Colon (tissue), 2 donors: Measurements from ENCODE around the gene IQCK.
"Not testable (repeated sequence)": the region's sequence is repeated elsewhere in the genome, so short reads cannot be mapped to it uniquely, and the experiment has no call there.

Experiments used
- FAIRE-seq: peaks from 2 replicates; lab custom pipeline; 2012; peaks lifted over from hg19 to GRCh38; lab: Jason Lieb, UNC
- donor health status: control.
- donor health status: control.

The IQCK gene

DNA sequence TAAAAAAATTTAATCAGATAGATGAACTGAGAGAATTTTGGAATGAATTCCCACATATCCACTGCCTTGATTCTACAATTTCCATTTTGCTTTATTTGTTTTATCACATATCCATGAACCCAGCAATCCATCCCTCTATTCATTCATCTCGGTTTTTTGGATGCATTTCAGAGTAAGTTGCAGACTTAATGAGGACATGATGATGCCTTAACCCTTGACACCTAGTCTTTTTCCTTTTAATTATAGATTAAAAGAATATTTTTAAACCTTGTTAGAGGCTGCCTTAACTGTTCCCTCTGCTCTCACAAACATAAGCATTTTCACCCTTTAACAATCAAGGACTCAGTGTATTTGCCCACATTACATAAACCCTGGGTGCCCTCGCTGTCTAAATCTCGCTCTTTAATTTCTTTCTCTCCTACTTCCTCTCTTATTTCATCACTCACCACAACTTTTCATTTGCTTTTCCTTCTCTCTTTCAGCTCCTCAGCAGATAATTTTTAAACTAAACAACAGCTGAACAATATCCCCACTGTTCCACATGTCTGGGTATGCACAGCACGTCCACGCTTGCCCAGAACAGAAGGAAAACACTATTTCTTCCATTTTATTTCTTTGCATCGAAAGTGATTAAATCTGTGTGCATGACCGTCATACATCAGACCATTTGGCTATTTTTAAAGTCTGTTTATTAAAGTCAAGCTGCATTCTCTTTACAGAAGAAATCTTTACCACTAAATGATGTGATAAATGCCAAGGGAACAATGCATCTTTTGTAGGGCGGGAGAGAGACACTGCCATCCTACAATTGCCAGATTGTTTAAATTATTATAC is 39.9 kb downstream of the IQCK start:
- no peak for FAIRE-seq

DNA sequence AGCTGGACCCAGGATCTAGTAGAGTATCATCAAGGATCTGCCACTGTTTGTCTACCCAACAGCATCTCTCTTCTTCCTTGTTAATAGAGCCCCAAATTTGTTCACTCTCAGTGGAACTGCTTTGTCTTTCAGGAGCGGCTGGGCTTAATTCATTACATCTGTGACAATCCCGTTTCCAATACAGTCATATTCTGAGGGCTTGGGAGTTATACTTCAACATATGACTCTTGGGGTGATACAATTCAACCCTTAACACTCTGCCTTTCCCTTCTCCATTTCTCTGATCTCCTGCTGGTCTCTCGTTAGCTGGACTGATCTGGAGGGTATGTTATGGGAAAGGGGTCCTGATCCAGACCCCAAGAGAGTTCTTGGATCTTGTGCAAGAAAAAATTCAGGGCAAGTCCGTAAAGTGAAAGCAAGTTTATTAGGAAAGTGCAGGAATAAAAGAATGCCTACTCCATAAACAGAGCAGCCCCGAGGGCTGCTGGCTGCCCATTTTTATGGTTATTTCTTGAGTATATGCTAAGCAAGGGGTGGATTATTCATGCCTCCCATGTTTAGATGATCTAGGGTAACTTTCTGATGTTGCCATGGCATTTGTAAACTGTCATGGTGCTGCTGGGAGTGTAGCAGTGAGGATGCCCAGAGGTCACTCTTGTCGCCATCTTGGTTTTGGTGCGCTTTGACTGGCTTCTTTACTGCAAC is 42.4 kb downstream of the IQCK start:
- FAIRE-seq = no peak

DNA sequence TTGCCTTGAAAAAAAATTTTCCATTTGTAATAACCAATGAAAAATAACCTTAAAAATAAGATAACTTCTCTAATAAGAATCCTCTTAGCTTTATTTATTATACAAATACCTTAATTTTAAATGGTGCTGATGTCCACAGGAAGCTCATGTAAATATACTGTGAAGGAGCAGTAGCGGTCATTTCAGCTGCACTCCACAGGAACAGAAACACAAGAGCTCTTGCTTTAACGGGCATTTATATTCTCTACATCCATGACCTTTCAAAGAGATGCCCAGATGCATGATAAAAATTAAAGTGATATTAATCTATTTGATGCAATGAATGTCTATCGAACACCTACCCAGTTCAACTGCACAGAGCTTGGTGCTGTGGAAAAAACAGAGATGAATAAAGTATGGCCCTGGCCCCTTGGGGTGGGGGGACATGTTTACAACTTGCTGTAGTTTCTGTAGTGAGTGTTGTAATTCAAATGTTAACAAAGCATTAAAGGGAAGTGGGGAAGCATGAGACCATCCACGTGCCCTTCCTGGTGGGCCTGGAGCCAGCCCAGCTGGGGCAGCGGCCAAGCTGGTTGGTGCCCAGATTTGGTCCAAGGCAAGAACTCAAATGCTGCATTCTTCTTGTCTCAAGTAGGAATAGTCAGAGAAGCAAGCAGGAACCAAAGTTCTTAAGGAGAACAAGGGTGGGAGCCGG is 47.9 kb downstream of the IQCK start:
- FAIRE-seq = no peak

DNA sequence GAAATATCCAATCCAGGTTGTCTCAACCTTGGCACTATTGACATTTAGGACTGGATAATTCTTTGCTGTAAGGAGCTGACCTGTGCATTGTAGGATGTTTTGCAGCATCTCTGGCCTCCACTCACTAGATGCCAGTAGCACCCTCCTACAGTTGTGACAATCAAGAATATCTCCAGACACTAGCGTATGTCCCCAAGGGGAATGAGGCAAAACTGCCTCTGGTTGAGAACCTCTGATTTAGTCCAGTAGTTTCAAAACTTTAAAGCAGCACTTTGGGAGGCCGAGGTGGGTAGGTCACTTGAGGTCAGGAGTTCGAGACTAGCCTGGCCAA is 48.4 kb downstream of the IQCK start:
- no peak for FAIRE-seq

DNA sequence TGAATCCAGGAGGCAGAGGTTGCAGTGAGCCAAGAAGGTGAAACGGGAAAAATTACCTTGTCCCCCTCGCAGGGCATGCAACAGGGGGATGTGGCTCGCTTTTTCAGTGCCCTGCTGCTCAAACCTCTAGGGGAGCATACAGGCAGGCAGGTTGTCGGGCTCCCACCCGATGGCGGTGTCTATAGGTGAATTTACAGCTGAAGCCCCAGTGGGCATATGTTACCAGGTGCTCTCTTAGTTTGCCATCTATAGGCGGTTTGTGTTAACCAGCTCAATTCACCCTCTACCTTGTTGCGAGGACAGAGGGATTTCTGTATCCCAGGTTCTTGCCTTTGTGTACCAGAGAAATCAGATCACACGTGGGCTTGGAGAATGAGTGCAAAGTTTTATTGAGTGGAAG is 48.9 kb downstream of the IQCK start:
- FAIRE-seq = no peak

DNA sequence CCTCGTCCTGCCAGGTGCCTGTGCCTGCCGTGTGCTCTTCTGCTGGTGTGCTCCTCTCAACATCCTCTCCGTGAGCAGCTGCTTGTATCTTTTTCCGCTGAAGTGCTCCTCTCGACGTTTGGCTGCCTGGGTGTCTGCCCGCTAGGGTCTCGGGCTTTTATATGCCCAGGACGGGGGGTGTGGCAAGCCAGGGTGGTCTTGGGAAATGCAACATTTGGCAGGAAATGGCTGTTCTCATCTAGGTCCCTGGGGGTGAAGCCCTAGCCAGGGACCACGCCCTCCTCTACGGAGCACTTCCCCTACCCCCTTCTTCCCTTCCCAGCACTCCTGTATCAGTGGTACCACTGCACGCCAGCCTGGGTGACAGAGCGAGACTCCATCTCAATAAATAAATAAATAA is 49.4 kb downstream of the IQCK start:
- no peak for FAIRE-seq

DNA sequence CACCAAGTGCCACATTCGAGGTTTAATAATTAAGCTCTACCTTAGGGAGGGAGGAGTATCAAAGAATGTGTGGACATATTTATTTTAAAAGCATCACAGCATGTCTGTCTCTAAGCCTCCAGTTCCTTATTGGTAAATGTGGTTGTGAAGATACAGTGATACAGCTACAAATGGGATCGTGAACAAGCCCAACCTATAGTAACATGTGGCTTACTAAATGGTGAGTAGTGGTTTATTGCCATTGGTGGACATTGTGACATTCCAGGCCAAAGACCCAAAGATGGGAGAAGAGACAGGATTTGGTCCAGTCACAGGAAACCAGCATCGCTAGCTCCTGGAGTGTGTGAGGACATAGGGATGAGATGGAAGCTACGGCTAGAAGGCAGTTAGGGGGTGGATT is 51.2 kb downstream of the IQCK start:
- no peak for FAIRE-seq

DNA sequence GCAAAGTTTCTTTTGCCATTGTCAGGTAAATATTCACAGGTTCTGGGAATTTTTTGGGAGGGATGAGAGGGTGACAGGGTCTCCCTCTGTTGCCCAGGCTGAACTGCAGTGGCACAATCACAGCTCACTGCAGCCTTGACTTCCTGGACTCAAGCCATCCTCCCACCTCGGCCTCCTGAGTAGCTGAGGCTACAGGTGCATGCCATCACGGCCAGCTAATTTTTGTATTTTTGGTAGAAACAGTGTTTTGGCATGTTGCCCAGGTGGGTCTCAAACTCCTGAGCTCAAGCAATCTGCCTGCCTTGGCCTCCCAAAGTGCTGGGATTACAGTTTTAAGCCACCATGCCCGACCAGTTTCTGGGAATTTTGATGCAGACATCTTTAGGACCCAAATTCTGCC is 53.0 kb downstream of the IQCK start:
- FAIRE-seq = no peak

DNA sequence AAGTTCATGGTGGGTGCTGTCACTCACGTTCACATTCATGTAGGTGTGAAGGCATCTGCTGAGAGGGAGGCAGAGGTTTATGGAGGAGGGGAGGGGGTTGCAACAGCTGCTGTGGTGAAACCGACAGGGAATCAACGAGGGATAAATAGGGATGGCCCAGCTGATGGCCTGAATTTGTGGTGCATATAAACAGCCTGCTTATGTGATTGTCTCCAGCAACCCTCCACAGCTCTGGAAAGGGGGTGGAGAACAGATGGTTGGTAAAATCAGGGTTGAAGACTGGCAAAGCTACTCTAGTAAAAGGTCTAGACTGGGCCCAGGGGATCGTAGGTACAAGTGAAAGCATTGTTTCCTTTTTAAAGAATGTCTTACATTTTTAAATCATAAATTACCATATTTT is 53.7 kb downstream of the IQCK start:
- FAIRE-seq = no peak

DNA sequence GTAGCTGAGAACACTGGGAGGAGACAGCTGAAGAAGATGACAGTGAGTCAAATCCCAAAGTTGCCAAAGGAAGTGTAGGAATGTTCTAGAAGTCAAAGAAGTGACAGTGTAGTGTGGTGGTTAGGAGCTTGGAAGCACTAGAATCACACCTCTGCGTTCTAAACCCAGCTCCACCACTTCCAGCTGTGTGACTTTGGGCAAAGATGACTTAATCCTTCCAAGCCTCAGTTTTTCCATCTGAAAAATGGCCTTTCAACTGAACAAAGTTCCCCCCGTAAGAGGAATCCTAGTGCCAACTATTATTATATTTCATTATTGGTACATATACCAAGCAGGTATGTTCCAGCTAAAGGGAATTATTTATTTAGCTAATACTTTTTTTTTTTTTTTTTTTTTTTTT is 56.0 kb downstream of the IQCK start:
- FAIRE-seq = no peak

DNA sequence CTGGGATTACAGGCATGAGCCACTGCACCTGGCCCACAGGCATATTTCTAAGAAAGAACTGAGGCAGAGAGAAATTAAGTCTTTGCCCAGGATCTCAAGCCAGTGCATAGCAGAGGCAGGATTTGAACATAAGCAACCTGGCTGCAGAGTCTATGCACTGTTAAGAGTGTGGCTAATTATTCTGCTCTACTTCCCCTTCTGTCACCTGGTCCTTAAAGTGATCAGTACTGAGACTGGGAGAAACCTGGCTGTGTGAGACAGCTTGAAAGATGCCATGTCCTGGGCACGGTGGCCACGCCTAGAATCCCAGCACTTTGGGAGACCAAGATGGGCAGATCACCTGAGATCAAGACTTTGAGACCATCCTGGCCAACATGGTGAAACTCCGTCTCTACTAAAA is 58.1 kb downstream of the IQCK start:
- FAIRE-seq = no peak

DNA sequence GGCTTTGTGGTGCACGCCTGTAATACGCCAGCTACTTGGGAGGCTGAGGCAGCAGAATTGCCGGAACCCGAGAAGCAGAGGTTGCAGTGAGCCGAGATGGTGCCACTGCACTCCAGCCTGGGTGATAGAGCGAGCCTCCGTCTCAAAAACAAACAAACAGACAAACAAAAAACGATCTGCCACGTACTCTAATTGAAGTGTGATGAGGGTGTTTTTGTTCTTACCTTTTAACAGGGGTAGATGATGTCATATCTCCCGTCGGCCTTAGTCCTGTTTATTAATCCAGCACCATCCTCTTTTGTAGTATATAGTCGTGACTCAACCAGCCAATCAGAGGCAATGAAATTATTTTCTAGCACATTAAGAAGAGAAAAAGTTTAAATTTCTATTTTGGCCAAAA is 58.5 kb downstream of the IQCK start:
- FAIRE-seq = no peak

DNA sequence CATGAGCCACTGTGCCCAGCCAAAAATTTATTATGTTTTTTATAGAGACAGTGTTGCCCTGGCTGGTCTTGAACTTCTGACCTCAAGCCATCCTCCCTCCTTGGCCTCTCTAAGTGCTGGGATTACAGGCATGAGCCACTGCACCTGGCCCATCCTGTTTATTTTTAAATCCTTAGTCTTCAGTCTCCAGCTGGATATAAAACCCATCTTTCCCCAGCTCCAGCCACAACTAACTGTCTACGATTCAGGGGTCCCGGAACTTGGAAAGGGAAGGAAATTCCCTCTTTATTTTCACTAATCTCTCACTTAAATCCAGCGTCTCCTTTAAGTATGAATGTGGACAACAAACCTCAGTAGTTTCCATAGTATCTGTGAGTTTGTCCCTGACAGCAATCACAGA is 62.2 kb downstream of the IQCK start:
- FAIRE-seq = no peak

DNA sequence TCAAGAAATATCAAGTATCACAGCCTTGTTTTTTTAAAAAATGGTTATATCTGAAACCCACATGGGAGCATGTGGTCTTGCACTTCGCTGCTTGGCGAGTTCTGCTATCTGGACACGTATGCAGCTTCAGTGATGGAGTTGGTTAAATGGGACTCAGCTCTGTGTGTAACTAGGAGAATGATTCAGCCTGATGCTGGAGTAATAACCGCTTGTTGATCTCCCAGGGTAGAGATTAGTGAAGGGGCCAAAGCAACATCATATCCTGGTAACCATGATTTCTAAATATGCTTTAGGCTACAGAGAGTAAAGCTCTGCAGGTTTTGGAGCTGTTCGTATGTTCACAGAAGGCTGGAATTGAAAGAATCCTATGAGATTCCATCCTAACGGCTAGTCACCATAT is 63.2 kb downstream of the IQCK start:
- no peak for FAIRE-seq

DNA sequence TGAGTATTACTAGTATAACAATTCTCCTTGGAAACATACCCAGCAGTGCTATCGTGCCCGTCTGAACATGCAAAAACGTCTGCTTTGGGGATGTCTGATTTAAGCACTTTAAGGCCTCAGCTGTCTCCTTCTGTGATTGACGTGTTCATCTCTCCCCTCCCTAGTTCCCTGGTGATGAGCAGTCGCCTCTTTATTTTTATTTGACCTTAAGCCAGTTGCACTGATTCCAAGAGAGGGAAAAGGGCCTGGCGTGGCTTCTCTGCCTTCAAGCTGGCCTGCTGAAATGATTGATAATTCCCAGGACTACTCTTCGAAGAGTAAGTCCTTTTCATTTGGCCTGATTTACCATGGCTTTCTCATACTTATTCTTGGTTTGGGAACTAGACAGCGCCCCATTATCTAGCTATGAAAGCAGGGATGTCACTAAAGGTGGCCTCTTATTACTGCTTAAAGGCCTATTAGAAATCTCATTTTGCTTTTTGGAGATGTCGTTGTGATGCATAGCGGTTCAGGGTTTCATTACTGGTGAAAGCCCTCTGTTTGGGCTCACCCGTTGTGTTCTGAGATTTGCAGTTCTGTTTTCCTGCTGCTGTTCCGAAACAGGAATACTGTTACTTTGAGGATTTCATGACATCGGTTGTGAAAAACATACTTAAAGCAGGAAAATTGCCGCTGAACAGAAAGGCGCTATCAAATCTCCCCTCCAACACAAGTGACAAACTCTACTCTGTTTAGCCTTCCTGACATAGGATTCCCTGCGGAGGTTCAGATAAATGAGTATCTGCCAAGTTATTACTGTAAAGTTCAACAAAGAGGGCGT is 65.5 kb downstream of the IQCK start:
- FAIRE-seq = no peak

DNA sequence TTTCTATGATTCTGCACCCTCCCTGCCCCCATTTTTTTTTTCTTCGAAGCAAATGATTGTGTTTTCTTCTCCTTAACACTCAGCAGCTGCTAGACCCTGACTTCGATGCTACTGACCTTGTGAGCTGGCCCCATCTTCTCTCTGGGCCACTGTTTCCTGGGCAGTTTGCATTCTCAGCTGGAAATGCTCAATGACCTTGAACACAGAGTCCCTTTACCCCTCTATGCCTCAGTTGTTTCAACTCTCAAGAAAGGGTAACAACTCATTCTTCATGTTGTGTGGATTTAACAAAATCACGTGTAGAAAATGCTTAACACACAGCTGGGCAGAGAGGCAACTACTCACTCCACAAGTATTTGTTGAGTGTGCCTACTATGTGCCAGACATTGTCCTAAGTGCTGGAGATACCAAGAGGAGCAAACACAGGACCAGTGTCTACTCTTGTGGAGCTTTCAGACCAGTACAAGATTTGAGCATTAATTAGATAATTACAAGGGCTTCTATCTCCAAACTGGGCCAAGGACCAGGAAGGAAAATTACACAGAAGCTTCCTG is 66.2 kb downstream of the IQCK start:
- no peak for FAIRE-seq

DNA sequence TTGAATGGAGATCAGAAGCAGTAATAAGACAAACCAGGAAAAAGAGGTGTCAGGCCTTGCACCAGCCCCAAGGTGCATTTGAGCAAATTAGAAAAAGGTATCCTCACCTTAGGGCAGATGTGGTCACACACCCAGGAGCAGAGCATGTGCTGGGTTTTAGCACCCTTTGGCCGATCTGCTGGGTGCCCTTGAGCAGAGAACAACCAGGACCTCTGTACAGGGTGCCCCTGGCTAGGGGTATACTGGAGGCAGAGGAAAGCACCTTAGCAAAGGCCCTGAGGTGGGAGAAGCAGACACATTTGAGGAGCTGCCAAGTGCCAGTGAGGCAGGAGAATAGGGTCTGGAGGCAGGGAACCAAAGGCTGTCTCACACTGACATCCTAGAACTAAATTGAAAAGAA is 67.0 kb downstream of the IQCK start:
- no peak for FAIRE-seq

DNA sequence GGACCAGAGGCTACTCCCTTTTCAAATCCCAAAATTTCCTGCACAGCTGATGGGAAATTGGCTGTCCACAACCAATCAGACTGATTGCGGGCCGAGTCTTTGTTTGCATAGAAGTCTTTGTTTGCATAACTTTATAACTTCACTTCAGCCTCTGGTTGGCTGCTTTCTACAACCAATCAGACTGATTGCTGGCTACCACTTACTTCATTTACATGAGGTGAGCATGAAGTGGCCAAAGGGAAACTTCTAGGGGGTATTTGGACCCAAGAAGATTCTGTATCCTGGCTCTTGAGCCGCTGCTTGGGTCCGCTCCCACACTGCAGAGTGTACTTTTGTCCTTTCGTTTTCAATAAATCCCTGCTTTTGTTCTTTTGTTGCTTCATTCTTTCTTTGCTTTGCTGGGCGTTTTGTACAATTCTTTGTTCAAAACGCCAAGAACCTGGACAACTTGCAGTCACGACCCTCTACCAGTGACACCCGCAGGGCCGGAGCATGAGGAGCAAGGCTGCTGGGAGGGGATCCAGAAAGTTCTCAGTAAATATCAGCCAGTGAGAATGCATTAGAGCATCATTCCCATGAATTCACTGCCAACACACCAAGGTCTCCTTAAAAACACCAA is 67.5 kb downstream of the IQCK start:
- no peak for FAIRE-seq

DNA sequence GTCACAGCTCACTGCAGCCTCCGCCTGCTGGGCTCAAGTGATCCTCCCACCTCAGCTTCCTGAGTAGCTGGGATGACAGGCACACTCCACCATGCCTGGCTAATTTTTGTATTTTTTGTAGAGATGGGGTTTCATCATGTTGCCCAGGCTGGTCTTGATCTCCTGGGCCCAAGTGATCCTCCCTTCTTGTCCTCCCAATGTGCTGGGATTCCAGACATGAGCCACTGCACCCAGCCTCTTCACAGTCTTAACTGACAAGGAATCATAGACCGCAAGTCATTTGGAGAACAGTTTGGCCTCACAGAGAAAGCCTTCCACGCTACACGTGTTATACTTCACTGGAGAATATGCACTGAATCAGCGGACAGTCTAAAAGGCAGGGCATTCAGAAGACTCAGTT is 83.3 kb downstream of the IQCK start:
- FAIRE-seq = not testable (repeated sequence)

DNA sequence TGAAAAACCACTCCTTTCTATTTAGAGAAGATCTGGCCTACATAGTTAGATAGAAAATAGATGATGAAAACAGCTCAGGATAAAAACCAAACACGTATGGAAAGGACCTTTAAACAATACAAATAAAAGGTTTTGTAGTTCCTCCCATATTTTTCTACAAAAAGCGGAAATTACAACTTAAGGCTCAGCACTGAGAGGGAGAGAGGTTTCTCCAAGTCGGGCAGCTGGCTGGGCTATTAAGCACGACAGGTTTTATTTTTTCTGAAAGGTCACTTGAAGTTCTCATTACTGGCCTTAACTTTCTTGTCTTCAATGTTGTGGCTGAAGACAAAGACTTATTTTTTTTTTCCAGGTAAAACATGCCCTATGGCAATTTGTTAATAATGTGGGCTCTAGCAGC is 83.8 kb downstream of the IQCK start:
- FAIRE-seq = not testable (repeated sequence)

DNA sequence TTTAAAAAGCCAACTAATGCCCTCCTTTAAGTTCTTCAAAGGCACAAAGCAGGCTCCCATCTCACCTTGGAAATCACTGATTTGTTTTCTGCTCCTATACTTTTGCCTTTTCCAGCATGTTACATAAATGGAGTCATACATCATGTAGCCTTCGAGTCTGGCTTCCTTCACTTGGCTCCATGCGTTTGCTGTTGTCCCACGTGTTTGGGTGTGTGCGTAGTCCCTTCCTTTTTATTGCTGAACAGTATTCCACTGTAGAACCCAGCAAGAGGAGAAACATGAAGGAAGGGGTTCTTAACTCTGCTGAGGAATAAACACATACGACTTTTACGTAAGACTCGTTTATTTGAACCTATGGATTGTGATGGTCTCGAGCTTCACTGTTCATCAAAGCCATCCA is 84.5 kb downstream of the IQCK start:
- FAIRE-seq = no peak
